Endothelial cell of umbilical vein (primary cell): ENCODE measurements around the gene NBPF26.
"Not testable (repeated sequence)": the region's sequence is repeated elsewhere in the genome, so short reads cannot be mapped to it uniquely, and the experiment has no call there.

Source experiments
- FOS ChIP-seq: IDR thresholded peaks from 2 replicates; pipeline ENCODE4 v1.6.1; 2011; ENCODE audit warnings: mild to moderate bottlenecking, low read length, moderate library complexity, borderline replicate concordance; ENCODE audit not compliant: insufficient read depth
- MYC ChIP-seq: IDR thresholded peaks from one replicate; pipeline ENCODE4 v1.6.1; 2011; ENCODE audit warnings: mild to moderate bottlenecking, low read depth, low read length
- POLR2A ChIP-seq: IDR thresholded peaks from 2 replicates; pipeline ENCODE4 v1.6.1; 2012; ENCODE audit warnings: low read depth, mild to moderate bottlenecking, control low read depth, low read length
- TF ChIP-seq, protein P1 (sequence below), 2 donors: IDR thresholded peaks; 1 replicate in 1 of 2; 2 replicates in 1 of 2; pipeline ENCODE4 v1.5.1; 2011; ENCODE audit warnings: low read length in 2 of 2, mild to moderate bottlenecking in 2 of 2, moderate library complexity in 2 of 2, control low read depth in 1 of 2, inconsistent platforms in 1 of 2, low read depth in 1 of 2; ENCODE audit not compliant: insufficient read depth in 1 of 2; ENCODE audit errors: extremely low read depth in 1 of 2

DNA sequence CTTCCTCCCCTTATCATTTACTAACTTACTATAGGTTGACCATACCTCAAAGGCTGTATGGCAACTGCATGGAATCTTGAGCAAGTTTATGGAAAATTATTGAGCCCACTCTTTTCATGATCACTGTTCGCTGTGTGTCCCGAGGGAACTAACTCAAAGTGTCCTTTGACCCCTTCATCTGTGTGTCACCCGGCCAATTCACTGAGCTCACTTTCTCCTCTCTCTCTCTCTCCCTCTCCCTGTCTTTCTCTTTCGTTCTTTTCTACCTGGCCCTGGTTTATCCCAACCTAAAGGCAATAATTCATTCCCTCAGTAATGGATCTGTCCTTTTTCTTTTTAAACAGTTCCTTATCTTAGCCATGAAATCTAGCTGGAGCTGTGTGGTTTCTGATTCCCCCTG lies 102.9 kb downstream of the NBPF26 start:
- TF ChIP-seq, protein P1, sequence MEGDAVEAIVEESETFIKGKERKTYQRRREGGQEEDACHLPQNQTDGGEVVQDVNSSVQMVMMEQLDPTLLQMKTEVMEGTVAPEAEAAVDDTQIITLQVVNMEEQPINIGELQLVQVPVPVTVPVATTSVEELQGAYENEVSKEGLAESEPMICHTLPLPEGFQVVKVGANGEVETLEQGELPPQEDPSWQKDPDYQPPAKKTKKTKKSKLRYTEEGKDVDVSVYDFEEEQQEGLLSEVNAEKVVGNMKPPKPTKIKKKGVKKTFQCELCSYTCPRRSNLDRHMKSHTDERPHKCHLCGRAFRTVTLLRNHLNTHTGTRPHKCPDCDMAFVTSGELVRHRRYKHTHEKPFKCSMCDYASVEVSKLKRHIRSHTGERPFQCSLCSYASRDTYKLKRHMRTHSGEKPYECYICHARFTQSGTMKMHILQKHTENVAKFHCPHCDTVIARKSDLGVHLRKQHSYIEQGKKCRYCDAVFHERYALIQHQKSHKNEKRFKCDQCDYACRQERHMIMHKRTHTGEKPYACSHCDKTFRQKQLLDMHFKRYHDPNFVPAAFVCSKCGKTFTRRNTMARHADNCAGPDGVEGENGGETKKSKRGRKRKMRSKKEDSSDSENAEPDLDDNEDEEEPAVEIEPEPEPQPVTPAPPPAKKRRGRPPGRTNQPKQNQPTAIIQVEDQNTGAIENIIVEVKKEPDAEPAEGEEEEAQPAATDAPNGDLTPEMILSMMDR (IDR thresholded peaks at IDR 0.05; ENCODE audit: extremely low read depth in 1 of 2, insufficient read depth in 1 of 2, low read depth in 1 of 2, low read length in 2 of 2): not testable (repeated sequence)
- not testable (repeated sequence) for TF ChIP-seq POLR2A, FOS, MYC
